ENCODE measurements around the gene GAP43.

GAP43 gene

DNA sequence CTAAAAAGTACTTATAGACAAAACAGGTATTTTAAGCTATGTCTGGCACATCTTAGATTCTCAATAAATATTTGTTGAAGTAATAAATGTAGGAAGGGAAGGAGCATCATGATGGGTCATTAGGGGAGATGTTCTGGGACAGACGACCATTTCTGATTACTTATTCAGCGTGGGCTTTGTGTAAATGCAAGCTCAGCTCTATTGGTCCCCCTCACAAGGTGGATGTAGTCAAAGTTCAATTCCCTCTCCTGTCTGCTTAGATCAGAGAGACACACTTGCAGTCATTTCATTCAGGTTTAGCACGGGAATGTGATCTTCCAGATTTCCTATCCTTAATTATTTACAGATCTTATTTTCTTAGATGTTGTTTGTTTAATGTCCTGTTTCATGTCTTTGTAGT lies 7.5 kb downstream of the GAP43 start:
- no peaks in the 10 kb centered on the region for H3K4me1 ChIP-seq (ENCODE audit: control insufficient read depth, low read length)
- H3K4me2 ChIP-seq (ENCODE audit: low read length) = no peak overlapping the region
- no peaks in the 10 kb centered on the region for H4K20me1 ChIP-seq (ENCODE audit: control insufficient read depth, insufficient read depth, low read depth, low read length)
- no peak overlapping the region for H3K4me3 ChIP-seq (ENCODE audit: low read length)
- no peaks in the 10 kb centered on the region for H3K9me2 ChIP-seq (replicated peaks; ENCODE audit: control insufficient read depth, low read length)
- no peak overlapping the region for H3K27ac ChIP-seq (ENCODE audit: low read depth, low read length)
- no peaks in the 10 kb centered on the region for H3K36me3 ChIP-seq (ENCODE audit: control insufficient read depth, low read length)
- no peaks in the 10 kb centered on the region for H3K9me3 ChIP-seq (ENCODE audit: control insufficient read depth, insufficient read depth, low read length)
- no peaks in the 10 kb centered on the region for H3F3A ChIP-seq (ENCODE audit: control insufficient read depth, insufficient read depth)
- TF ChIP-seq EZH2phosphoT487 (IDR thresholded peaks at IDR 0.05; ENCODE audit: borderline replicate concordance, low read length) = no peak
- TF ChIP-seq, protein P1, sequence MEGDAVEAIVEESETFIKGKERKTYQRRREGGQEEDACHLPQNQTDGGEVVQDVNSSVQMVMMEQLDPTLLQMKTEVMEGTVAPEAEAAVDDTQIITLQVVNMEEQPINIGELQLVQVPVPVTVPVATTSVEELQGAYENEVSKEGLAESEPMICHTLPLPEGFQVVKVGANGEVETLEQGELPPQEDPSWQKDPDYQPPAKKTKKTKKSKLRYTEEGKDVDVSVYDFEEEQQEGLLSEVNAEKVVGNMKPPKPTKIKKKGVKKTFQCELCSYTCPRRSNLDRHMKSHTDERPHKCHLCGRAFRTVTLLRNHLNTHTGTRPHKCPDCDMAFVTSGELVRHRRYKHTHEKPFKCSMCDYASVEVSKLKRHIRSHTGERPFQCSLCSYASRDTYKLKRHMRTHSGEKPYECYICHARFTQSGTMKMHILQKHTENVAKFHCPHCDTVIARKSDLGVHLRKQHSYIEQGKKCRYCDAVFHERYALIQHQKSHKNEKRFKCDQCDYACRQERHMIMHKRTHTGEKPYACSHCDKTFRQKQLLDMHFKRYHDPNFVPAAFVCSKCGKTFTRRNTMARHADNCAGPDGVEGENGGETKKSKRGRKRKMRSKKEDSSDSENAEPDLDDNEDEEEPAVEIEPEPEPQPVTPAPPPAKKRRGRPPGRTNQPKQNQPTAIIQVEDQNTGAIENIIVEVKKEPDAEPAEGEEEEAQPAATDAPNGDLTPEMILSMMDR (IDR thresholded peaks at IDR 0.05; ENCODE audit: low read depth, low read length, poor library complexity, severe bottlenecking) = no peak
- peaks cover 7% of the 10 kb centered on the region; the same call in 1 of the 2 replicates for H3K27me3 ChIP-seq (ENCODE audit: control insufficient read depth, low read length)
- H3K79me2 ChIP-seq (ENCODE audit: control insufficient read depth, low read length) = no peaks in the 10 kb centered on the region

DNA sequence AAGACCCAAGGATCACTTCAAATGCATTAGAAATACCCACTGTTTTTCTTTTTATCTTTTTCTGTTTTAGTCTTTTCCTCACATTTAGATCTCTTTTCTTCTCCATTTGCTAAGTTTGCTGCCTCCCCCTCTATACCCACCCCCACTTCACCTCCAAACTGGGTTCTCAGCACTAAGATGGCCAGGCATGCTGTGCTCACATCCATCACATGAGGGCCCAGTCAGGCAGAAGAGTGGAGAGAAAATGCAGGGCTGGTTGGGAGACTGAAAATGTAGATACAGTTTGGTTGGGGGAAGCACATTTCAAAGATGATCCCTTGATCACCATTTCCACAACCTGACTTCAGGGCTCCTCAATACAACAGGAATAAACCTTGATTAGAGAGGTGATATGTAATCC lies 8.7 kb downstream of the GAP43 start:
- H3K4me1 ChIP-seq (ENCODE audit: control insufficient read depth, low read length) = no peaks in the 10 kb centered on the region
- no peak for TF ChIP-seq EZH2phosphoT487 (IDR thresholded peaks at IDR 0.05; ENCODE audit: borderline replicate concordance, low read length)
- TF ChIP-seq, protein P1 (IDR thresholded peaks at IDR 0.05; ENCODE audit: low read depth, low read length, poor library complexity, severe bottlenecking) = no peak

DNA sequence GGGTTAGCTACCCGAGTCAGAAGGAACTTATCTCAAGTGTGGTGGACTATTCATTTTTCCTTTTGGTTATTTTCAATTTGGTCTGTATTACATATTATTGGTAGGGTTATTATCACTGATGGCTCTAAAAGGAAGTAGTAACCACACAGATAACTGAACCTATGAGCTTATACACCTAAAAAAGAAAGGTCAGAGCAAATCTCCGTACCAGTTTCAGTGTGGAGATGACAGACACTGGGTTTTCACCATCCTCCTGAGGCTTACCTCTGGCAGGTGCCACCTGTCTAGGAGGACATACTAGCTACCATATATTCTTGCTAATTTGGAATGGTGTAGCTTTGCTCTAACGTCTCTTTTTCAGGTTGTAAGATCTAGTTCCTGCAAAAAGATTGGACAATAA lies 10.2 kb downstream of the GAP43 start:
- Histone ChIP-seq H4K20me1 (ENCODE audit: control insufficient read depth, insufficient read depth, low read depth, low read length) (no peaks in the 10 kb centered on the region), H3K4me3 (ENCODE audit: low read length) (no peak overlapping the region), H3K4me2 (ENCODE audit: low read length) (no peak overlapping the region), H3K36me3 (ENCODE audit: control insufficient read depth, low read length) (no peaks in the 10 kb centered on the region), H3K27me3 (ENCODE audit: control insufficient read depth, low read length) (peaks cover 6% of the 10 kb centered on the region; the same call in 1 of the 2 replicates), H3K9me3 (ENCODE audit: control insufficient read depth, insufficient read depth, low read length) (no peaks in the 10 kb centered on the region), H3K27ac (ENCODE audit: low read depth, low read length) (no peak overlapping the region), H3F3A (ENCODE audit: control insufficient read depth, insufficient read depth) (no peaks in the 10 kb centered on the region), H3K4me1 (ENCODE audit: control insufficient read depth, low read length) (0 out of 2 replicates have a peak, but pooled peaks cover under 1% of the 10 kb centered on the region), H3K9me2 (replicated peaks; ENCODE audit: control insufficient read depth, low read length) (no peaks in the 10 kb centered on the region), H3K79me2 (ENCODE audit: control insufficient read depth, low read length) (no peaks in the 10 kb centered on the region)
- no peak for TF ChIP-seq EZH2phosphoT487 (IDR thresholded peaks at IDR 0.05; ENCODE audit: borderline replicate concordance, low read length)
- TF ChIP-seq, protein P1 (IDR thresholded peaks at IDR 0.05; ENCODE audit: low read depth, low read length, poor library complexity, severe bottlenecking) = no peak

More for the DNA sequence above, 8.7 kb downstream of the GAP43 start:
- Histone ChIP-seq H3K9me2 (replicated peaks; ENCODE audit: control insufficient read depth, low read length) (no peaks in the 10 kb centered on the region), H3F3A (ENCODE audit: control insufficient read depth, insufficient read depth) (no peaks in the 10 kb centered on the region), H3K4me2 (ENCODE audit: low read length) (no peak overlapping the region), H4K20me1 (ENCODE audit: control insufficient read depth, insufficient read depth, low read depth, low read length) (no peaks in the 10 kb centered on the region), H3K27me3 (ENCODE audit: control insufficient read depth, low read length) (peaks cover 7% of the 10 kb centered on the region; the same call in 1 of the 2 replicates), H3K79me2 (ENCODE audit: control insufficient read depth, low read length) (no peaks in the 10 kb centered on the region), H3K4me3 (ENCODE audit: low read length) (no peak overlapping the region), H3K9me3 (ENCODE audit: control insufficient read depth, insufficient read depth, low read length) (no peaks in the 10 kb centered on the region), H3K36me3 (ENCODE audit: control insufficient read depth, low read length) (no peaks in the 10 kb centered on the region), H3K27ac (ENCODE audit: low read depth, low read length) (no peak overlapping the region)
